Retinal pigment epithelial cell (primary cell): ENCODE data around the gene PLK5.
"Not testable (repeated sequence)": the region's sequence is repeated elsewhere in the genome, so short reads cannot be mapped to it uniquely, and the experiment has no call there.

ENCODE experiments used
- DNase-seq: peaks from one replicate; pipeline ENCODE4 v3.0.0-alpha.2; 2010; ENCODE audit warnings: low read depth
- H3K4me3 ChIP-seq: 2 replicates; pipeline ENCODE4 v1.5.1; 2011; ENCODE audit warnings: mild to moderate bottlenecking, low read length, control low read depth, moderate library complexity
- TF ChIP-seq, protein P1 (sequence below): conservative IDR thresholded peaks from 2 replicates; pipeline ENCODE4 v1.5.1; 2011; ENCODE audit warnings: low read depth, low read length, control low read depth, inconsistent platforms

The PLK5 gene

DNA sequence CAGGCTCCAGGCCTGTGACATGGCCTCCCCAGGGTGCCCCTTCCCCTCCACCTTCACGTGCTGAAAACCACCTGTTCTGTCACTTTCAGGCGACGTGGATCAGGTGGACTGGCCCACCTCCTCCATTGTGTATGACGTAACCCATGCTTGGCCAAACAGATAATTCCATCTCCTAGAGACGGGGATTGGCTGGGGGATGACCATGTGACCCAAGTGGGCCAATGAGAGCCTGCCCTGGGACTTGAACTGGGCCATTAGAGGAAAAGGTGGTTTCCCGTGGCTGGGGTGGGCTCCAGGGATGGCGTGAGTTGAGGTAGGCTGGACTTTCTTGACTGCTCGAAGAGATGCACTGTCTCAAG, 7.5 kb upstream of the PLK5 start:
- no peak overlapping the region for H3K4me3 ChIP-seq
- TF ChIP-seq, protein P1, sequence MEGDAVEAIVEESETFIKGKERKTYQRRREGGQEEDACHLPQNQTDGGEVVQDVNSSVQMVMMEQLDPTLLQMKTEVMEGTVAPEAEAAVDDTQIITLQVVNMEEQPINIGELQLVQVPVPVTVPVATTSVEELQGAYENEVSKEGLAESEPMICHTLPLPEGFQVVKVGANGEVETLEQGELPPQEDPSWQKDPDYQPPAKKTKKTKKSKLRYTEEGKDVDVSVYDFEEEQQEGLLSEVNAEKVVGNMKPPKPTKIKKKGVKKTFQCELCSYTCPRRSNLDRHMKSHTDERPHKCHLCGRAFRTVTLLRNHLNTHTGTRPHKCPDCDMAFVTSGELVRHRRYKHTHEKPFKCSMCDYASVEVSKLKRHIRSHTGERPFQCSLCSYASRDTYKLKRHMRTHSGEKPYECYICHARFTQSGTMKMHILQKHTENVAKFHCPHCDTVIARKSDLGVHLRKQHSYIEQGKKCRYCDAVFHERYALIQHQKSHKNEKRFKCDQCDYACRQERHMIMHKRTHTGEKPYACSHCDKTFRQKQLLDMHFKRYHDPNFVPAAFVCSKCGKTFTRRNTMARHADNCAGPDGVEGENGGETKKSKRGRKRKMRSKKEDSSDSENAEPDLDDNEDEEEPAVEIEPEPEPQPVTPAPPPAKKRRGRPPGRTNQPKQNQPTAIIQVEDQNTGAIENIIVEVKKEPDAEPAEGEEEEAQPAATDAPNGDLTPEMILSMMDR, result no peak
- no peak for DNase-seq

DNA sequence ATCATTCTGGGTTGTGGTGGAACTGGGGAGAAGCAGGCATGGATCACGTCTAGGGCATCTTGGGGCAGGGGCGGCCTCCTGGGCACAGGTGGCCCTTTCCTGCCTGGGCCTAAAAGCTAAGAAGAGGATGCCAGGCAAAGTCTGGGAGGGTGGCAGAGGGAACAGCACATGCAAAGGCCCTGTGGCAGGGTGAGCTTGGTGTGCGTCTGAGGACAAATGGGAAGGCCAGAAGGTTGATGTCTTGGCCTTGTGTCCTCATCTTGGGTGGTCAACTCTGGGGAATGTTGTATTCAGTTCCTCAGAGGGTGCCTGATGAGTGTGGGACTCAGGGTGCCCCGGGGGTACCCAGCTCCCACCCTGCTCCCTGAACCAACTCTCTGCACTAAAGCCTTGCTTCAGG, 5.4 kb upstream of the PLK5 start:
- DNase-seq, result no peak
- TF ChIP-seq, protein P1, result no peak
- no peak overlapping the region for H3K4me3 ChIP-seq

DNA sequence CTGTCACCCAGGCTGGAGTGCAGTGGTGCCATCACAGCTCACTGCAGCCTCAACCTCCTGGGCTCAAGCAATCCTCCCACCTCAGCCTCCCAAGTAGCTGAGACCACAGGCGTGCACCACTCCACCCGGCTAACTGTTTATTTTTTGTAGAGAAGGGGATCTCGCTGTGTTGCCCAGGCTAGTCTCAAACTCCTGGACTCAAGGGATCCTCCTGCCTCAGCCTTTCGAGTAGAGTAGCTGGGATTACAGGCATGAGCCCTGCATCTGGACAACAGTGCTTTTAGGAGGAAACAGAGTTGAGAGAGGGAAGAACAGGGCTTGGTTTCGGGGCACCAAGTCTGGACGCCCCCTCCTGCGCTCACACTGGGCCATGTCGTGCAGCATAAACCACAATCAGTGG, 4.1 kb upstream of the PLK5 start:
- not testable (repeated sequence) for H3K4me3 ChIP-seq, DNase-seq

DNA sequence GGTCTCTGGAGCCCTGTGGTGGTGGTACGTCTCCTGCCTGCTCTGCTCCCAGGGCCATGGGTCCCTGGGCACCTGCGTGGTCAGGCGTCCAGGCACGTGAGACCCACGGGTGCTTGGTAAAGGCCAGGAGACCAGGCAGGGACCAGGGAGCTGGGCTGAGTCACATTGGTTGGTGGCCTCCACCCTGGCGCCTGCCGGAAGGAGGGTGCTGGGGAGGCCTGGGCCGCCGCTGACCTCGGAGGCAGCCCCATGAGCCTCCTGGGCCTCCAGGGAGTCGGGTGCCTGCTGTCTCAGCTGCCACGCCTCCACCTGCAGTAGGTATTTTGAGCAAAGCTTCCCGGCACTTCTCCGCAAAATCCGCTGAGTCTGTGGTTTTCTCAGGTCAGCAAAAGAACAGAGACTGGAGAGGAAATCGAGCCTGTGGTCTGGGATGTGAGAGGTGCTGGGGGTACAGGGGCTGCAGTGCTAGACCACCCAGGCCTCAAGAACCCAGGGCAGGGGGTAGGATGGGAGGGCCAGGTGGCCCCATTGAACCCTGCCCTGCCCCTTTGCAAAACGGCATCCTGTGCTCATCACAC, 3.6 kb upstream of the PLK5 start:
- DNase-seq, result no peak
- TF ChIP-seq, protein P1, result no peak
- H3K4me3 ChIP-seq, result no peak overlapping the region

DNA sequence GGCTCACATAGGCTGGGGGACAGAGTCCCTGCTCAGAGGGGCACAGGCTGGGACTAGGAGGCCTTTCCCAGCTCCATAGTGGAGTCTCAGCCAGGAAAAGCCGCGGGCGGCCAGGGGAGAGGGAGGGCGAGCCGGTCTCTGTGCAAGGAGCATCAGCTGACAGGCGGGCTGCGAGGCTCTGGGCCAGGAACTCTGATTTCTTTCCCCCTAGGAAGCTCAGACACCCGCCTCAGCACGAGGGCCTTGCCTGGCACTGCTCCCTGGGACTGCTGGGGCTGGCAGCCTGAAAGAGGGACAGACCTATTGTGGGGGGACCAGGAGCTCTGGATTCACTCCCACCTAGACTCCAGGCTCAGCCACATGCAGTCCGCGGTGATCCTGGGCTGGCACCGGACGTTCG, 2.2 kb upstream of the PLK5 start:
- TF ChIP-seq, protein P1, result no peak
- DNase-seq, result peak; percentile 40

DNA sequence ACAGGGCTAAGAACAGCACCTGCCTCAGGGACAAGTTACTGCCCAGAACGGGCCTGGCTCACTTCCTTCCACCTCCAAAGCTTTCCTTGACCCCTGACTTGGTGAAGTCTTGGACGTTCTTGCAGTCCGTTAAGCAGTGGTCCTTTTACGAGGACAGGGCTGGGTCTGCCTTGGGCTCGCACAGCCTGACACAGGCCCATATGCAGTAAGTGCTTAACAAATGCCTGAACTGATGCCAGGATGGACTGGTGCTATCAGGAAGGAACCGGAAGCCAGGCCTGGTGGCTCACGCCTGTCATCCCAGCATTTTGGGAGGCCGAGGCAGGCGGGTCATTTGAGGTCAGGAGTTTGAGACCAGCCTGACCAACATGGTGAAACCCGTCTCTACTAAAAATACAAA, 1.8 kb upstream of the PLK5 start:
- no peak for DNase-seq
- TF ChIP-seq, protein P1, result no peak
- no peak overlapping the region for H3K4me3 ChIP-seq

More for the DNA sequence above, 2.2 kb upstream of the PLK5 start:
- H3K4me3 ChIP-seq, result no peak overlapping the region

DNA sequence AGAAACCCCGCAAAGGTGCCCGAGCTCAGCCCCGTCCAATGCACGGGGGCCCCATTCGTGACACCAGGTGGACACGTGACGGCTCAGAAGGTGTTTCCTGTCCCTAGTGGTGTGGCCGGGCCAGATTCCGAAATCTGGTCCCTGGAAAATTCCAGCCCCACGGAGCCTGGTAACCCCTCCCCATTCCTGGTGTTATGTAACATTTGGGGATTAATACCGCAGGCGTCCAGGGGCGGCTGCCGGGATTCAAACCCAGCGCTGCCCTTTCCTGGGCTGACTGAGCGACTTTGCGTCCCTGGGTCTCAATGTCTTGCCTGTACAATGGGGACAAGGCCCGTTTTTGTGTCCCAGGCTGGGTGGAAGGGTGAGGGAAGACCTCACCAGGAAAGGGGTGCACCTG, 1.0 kb upstream of the PLK5 start:
- DNase-seq, result no peak
- TF ChIP-seq, protein P1, result no peak
- no peak overlapping the region for H3K4me3 ChIP-seq

DNA sequence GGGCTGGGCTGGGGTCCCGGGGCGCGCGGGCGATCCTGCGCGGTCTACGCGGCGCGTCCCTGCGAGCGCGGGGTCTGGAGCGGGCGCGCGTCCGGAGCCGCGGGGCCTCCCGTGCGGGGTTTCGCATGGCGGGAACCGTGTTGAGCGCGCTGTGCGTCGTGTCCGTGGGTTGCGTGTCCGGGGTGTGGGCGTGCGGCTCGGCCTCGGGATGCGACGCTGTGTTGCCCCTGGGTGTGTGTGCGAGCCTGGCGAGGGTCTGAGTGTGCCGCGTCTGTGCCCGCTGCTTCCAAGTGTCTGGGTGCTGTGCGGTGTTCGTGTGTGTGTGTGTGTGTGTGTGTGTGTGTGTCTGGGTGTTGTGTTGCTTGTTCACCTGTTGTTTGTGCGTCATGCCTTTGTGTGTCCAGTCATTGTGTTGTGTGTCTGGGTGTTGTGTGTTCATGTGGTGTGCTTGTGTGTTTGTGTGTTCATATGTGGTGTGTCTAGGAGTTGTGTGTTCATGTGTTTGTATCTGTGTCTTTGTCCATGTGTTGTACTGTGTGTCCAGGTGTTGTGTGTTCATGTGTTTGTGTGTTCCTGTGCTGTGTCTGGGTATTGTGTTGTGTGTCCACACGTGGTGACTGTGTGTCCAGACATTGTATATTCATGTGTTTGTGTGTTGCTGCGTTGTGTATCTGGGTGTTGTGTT, 552 bp downstream of the PLK5 start:
- H3K4me3 ChIP-seq, result no peak overlapping the region
- TF ChIP-seq, protein P1, result no peak
- DNase-seq, result no peak
